GM12865 (cell line): Measurements from ENCODE around the gene IFT88.

Experiments
- DNase-seq: peaks from one replicate; pipeline ENCODE4 v3.0.0; 2010; ENCODE audit warnings: low read depth
- H3K4me3 ChIP-seq: 2 replicates; pipeline ENCODE4 v1.5.1; 2011; ENCODE audit warnings: mild to moderate bottlenecking, low read depth, low read length, control low read depth
- CTCF ChIP-seq: IDR thresholded peaks from 2 replicates; pipeline ENCODE4 v1.5.1; 2011; ENCODE audit warnings: low read length, control low read depth, low read depth, inconsistent platforms; ENCODE audit not compliant: insufficient read depth; ENCODE audit errors: missing control alignments

IFT88 gene

DNA sequence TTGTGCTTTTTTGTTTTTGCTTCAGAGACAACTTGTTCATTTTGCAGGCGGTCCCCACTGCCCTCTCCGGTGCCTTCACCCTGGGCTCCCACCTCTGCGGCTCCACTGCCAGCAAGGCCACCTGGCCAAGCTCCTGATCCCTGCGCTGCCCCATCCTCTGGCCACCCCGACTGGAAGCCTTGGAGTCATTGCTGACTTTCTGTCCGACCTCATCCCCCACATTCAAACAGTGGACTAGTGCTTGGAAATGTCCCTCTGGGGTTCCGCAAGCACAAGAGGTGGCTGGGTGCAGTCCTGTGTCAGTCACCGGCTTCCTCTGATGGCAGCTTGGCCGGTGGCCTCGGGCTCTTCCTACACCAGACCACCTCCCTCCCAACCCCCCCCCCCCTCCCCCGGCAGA is 153.5 kb downstream of the IFT88 start:
- no peak for DNase-seq
- no peak overlapping the region for H3K4me3 ChIP-seq
- TF ChIP-seq CTCF = no peak

DNA sequence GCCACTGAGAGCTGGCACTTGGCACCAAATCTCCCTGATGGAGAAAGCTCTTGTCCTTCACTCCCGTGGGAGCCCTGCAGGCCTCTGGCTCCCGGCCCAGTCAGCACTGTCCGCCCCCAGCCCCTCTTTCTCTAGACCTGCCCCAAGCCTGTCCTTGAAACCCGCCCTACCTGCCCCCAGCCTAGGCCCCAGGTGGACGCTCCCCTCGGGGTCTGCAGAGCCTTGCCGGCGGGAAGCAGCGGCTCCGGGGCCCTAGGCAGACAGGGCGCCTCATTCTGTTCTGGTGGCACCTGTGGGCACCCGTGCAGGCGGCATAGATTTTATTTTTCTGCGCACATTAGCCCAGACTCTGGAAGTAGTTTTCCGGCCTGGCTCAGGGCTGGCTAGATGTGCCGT is 154.1 kb downstream of the IFT88 start:
- no peak overlapping the region for H3K4me3 ChIP-seq
- DNase-seq = no peak
- no peak for TF ChIP-seq CTCF

DNA sequence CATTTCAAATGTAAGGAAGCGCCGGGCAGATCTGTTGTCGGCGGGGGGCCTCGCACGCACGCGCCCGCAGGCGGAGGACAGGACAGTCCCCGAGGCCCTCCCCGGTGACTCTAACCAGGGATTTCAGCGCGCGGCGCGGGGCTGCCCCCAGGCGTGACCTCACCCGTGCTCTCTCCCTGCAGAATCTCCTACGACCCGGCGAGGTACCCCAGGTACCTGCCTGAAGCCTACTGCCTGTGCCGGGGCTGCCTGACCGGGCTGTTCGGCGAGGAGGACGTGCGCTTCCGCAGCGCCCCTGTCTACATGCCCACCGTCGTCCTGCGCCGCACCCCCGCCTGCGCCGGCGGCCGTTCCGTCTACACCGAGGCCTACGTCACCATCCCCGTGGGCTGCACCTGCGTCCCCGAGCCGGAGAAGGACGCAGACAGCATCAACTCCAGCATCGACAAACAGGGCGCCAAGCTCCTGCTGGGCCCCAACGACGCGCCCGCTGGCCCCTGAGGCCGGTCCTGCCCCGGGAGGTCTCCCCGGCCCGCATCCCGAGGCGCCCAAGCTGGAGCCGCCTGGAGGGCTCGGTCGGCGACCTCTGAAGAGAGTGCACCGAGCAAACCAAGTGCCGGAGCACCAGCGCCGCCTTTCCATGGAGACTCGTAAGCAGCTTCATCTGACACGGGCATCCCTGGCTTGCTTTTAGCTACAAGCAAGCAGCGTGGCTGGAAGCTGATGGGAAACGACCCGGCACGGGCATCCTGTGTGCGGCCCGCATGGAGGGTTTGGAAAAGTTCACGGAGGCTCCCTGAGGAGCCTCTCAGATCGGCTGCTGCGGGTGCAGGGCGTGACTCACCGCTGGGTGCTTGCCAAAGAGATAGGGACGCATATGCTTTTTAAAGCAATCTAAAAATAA is 154.7 kb downstream of the IFT88 start:
- TF ChIP-seq CTCF = no peak
- no peak for DNase-seq
- no peak overlapping the region for H3K4me3 ChIP-seq

DNA sequence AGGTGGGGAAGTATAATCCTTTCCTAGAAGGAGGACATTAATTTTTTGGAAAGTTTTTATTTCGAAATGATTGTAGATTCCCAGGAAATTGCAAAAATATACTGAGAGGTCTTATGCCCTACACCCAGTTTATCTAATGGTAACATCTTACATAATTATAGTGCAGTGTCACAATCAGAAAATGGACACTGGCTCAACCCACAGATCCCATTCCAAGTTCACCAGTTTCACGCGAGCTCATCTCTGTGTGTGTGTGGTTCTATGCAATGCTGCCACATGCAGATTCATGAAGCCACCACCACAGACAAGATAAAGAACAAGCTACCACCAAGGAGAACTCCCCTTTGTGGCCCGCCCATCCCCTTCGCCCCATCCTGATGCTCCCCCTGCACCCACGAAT is 160.9 kb downstream of the IFT88 start:
- DNase-seq = no peak
- no peak for TF ChIP-seq CTCF
- no peak overlapping the region for H3K4me3 ChIP-seq

- H3K4me3 ChIP-seq = no peak overlapping the region
- no peak for TF ChIP-seq CTCF
- DNase-seq = no peak
Measured at GRCh38 chr13:20728579-20729311, 161.8 kb downstream of the IFT88 start.

DNA sequence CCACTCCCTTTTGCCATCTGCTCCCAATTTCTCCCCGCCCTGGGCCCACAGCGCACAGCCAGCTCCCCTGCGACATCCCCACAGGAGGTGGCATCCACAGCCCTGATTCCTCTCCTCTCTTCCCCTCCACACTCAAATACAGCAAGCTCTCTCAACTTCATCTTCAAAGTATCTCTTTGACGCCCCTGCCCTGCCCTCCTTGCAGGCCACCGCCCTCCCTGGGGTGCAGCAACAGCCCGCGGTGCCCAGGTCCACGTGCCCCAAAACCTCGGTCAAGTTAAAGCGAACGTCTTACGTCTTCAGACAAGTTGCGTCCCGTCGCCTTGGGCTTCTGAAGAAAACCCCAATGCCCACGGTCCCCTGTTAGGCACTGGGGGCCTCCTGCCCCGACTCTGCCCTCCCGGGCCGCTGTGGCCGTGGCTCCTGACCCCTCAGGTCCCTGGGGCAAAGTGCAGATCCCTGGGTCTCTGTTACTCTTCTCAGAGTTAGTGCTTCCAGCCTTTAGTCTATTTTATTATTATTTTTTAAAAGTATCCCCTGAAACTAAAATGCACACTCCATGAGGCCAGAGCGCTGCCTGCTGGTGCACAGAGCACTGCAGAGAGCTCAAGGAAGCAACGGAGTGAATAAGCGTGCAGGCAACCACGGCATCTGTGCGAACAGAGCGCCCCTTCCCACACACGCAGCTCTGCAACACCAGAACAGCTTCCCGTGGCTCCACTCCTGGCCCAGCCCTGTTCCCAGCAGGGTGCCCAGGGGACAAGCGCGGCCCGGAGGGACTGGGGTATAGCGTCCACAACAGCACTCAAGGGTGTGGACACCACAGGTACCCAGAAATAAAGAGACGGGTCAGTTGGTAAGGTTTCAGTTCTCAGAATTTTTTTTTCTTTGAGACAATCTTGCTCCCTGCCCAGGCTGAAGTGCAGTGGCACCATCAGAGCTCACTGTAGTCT is 163.0 kb downstream of the IFT88 start:
- no peak for TF ChIP-seq CTCF

More for the DNA sequence above, 163.0 kb downstream of the IFT88 start:
- DNase-seq = no peak
- H3K4me3 ChIP-seq = no peak overlapping the region
